GM11168 (cell line): ENCODE results near the gene HDAC1.
"Not testable (repeated sequence)": the region's sequence is repeated elsewhere in the genome, so short reads cannot be mapped to it uniquely, and the experiment has no call there.

Experiments
- in situ Hi-C: fragments of 300-500 bp; cut with MboI; formaldehyde crosslinking; loops from one replicate; pipeline ENCODE4 v1.12.0; 2022; ENCODE audit warnings: low sequenced_read_pairs; ENCODE audit not compliant: unreplicated experiment

HDAC1 gene

GRCh38 chr1:32291708-32292538, at the start of gene HDAC1:
Gene HDAC1, plus strand, starts transcription at chr1:32292083. Its CDS starts 87 bp downstream, at chr1:32292170.
- in situ Hi-C loops, result no loop called here

GRCh38 chr1:32242341-32242851, 49.5 kb upstream of the HDAC1 start:
- in situ Hi-C loops, result no loop called here

GRCh38 chr1:32246888-32247273, 45.0 kb upstream of the HDAC1 start, which contains the start of gene FAM167B:
Gene FAM167B, plus strand, starts transcription at chr1:32247222. Its CDS starts 200 bp downstream, at chr1:32247422.
- in situ Hi-C loops, result no loop called here

GRCh38 chr1:32247452-32247851, 44.4 kb upstream of the HDAC1 start:
- in situ Hi-C loops, result no loop called here

- in situ Hi-C loops, result no loop called here
Measured at GRCh38 chr1:32247983-32248889, 43.6 kb upstream of the HDAC1 start.

GRCh38 chr1:32249831-32250525, 41.9 kb upstream of the HDAC1 start:
- in situ Hi-C loops, result no loop called here

GRCh38 chr1:32250893-32251716, 40.8 kb upstream of the HDAC1 start, which contains the start of gene LCK:
Gene LCK, plus strand, starts transcription at chr1:32251265. Its CDS starts 23,065 bp downstream, at chr1:32274330.
- in situ Hi-C loops, result no loop called here

- in situ Hi-C loops, result no loop called here
Measured at GRCh38 chr1:32255072-32256071, 36.5 kb upstream of the HDAC1 start.

GRCh38 chr1:32256473-32257226, 35.2 kb upstream of the HDAC1 start:
- in situ Hi-C loops, result no loop called here

- in situ Hi-C loops, result no loop called here
Measured at GRCh38 chr1:32257227-32257508, 34.7 kb upstream of the HDAC1 start.

GRCh38 chr1:32263236-32263593, 28.7 kb upstream of the HDAC1 start:
- in situ Hi-C loops, result not testable (repeated sequence)

GRCh38 chr1:32263744-32264143, 28.1 kb upstream of the HDAC1 start:
- in situ Hi-C loops, result no loop called here

- in situ Hi-C loops, result no loop called here
Measured at GRCh38 chr1:32265846-32266245, 26.0 kb upstream of the HDAC1 start.

- in situ Hi-C loops, result no loop called here
Measured at GRCh38 chr1:32266921-32267591, 24.8 kb upstream of the HDAC1 start.

GRCh38 chr1:32269744-32270143, 22.1 kb upstream of the HDAC1 start:
- in situ Hi-C loops, result no loop called here

- in situ Hi-C loops, result no loop called here
Measured at GRCh38 chr1:32272557-32273390, 19.1 kb upstream of the HDAC1 start.
